ENCODE results near the gene TECPR2. TPM values are rescaled to one million over a fixed set of nuclear protein-coding genes. Genes with fewer than 3 reads are reported as not detected.

The TECPR2 gene
- total RNA-seq, 1 experiment from 2014 or later, result 21.3 TPM

DNA sequence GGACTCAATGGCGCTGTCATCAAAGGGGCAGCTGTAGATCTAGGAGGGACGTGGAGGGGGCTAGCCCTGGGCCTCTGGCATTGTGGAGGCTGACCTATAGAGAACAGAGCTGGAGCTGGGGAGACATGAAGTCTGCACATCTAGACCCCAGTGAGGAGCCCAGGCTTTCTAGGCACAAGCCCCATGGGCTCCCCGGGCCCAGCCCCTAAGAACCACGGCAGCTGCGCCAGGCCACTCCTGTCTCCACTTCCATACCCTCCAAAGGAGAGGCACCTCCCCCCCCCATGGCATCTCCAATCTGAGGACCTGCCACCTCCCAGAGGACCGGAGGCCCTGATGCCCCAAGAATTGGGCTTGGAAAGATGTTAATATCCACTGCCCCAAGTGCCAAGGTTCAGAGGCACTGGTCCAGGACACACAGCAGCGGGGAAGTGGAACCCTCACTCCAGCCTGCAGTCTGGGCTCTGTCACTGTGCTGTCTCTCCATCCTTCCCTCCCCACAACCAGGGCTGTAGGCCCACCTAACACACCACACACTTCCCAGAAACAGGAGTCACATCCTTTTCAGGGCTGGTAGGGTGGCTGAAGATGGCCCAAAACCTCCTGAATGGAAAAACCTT lies 142.4 kb downstream of the TECPR2 start (continued):
- TF ChIP-seq, protein P1, sequence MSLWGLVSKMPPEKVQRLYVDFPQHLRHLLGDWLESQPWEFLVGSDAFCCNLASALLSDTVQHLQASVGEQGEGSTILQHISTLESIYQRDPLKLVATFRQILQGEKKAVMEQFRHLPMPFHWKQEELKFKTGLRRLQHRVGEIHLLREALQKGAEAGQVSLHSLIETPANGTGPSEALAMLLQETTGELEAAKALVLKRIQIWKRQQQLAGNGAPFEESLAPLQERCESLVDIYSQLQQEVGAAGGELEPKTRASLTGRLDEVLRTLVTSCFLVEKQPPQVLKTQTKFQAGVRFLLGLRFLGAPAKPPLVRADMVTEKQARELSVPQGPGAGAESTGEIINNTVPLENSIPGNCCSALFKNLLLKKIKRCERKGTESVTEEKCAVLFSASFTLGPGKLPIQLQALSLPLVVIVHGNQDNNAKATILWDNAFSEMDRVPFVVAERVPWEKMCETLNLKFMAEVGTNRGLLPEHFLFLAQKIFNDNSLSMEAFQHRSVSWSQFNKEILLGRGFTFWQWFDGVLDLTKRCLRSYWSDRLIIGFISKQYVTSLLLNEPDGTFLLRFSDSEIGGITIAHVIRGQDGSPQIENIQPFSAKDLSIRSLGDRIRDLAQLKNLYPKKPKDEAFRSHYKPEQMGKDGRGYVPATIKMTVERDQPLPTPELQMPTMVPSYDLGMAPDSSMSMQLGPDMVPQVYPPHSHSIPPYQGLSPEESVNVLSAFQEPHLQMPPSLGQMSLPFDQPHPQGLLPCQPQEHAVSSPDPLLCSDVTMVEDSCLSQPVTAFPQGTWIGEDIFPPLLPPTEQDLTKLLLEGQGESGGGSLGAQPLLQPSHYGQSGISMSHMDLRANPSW (CRISPR knock-in tag; conservative IDR thresholded peaks at IDR 0.05; ENCODE audit: low read depth), result no peak
- TF ChIP-seq CREB1 (CRISPR knock-in tag; IDR thresholded peaks at IDR 0.05), result no peak
- TF ChIP-seq, protein P2, sequence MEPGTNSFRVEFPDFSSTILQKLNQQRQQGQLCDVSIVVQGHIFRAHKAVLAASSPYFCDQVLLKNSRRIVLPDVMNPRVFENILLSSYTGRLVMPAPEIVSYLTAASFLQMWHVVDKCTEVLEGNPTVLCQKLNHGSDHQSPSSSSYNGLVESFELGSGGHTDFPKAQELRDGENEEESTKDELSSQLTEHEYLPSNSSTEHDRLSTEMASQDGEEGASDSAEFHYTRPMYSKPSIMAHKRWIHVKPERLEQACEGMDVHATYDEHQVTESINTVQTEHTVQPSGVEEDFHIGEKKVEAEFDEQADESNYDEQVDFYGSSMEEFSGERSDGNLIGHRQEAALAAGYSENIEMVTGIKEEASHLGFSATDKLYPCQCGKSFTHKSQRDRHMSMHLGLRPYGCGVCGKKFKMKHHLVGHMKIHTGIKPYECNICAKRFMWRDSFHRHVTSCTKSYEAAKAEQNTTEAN (CRISPR knock-in tag; IDR thresholded peaks at IDR 0.05), result no peak

DNA sequence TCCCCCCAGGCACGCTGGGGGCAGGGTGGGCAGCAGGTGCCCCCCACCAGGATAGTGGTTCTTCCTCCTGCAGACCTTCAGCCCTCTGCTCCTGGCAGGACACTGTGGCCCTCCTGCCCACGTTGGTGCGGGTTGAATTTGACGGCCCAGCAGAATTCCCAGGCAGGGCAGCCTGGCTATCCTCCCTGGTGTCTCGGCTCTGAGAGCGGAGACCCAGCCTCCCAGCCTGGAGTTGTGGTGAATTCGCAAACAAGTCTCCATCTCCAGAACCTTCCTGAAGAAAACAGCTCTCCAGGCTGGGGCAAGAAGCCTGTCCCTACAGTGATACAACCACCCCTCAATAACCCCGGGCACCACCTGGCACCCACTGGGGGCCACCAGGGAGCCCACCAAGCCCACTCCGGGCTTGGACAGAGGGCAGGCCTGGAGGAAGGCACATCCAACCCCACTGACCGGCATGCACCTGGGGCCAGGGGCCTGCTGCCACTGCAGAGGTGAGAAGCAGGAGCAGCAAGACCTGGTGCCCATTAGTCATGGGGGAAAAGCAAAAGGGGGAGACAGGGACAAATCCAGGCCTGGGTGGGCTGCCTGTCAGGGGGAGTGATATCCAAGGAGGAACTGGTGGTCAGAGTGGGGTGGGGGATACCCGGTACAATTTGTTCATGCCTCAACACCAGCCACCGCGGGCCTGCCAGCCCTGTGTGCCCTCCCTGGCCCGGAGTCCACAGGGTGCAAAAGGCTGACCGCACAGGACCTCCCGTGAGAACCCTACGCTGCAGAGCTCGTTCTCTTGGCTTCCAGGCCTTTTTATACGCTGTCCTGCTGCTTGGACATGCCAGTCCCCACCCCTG lies 143.3 kb downstream of the TECPR2 start:
- no peak for ATAC-seq
- CTCF ChIA-PET, result interaction anchor here (1.0 to 2.1 kb wide), 2 partner anchors 8 to 68 kb away, joined by 5 read pairs; no protein-coding TSS in a partner anchor

More for the DNA sequence above, 143.3 kb downstream of the TECPR2 start:
- Mint-ChIP-seq H3K9me3 (no peaks in the 10 kb centered on the region), H3K27me3 (ENCODE audit: low read depth) (no peaks in the 10 kb centered on the region), H3K27ac (no peak overlapping the region; the same call in 1 of the 2 replicates), H3K4me3 (no peak overlapping the region), H3K4me1 (peaks cover 15% of the 10 kb centered on the region), H3K36me3 (no peaks in the 10 kb centered on the region; the same call in 1 of the 2 replicates)
- POLR2A ChIA-PET, result no interaction called here
- DNase-seq (ENCODE audit: low spot score), result no peak
- TF ChIP-seq ZBTB21 (CRISPR knock-in tag; IDR thresholded peaks at IDR 0.05; ENCODE audit: borderline replicate concordance) (no peak), ZNF263 (CRISPR knock-in tag; IDR thresholded peaks at IDR 0.05; ENCODE audit: low read depth) (no peak), NR2C2 (CRISPR knock-in tag; IDR thresholded peaks at IDR 0.05) (no peak), KAT7 (CRISPR knock-in tag; IDR thresholded peaks at IDR 0.05; ENCODE audit: borderline replicate concordance) (no peak), CBFB (CRISPR knock-in tag; IDR thresholded peaks at IDR 0.05; ENCODE audit: low read depth) (no peak), IRF2 (CRISPR knock-in tag; IDR thresholded peaks at IDR 0.05; ENCODE audit: borderline replicate concordance, low read depth) (no peak), JAZF1 (CRISPR knock-in tag; IDR thresholded peaks at IDR 0.05) (no peak), TP53 (CRISPR knock-in tag; IDR thresholded peaks at IDR 0.05) (no peak), ZNF138 (CRISPR knock-in tag; conservative IDR thresholded peaks at IDR 0.05) (no peak), SP1 (CRISPR knock-in tag; conservative IDR thresholded peaks at IDR 0.05) (no peak), TCF7 (CRISPR knock-in tag; IDR thresholded peaks at IDR 0.05; ENCODE audit: low read depth) (no peak)
- TF ChIP-seq, protein P3, sequence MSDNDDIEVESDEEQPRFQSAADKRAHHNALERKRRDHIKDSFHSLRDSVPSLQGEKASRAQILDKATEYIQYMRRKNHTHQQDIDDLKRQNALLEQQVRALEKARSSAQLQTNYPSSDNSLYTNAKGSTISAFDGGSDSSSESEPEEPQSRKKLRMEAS (CRISPR knock-in tag; IDR thresholded peaks at IDR 0.05), result no peak
- TF ChIP-seq, protein P4, sequence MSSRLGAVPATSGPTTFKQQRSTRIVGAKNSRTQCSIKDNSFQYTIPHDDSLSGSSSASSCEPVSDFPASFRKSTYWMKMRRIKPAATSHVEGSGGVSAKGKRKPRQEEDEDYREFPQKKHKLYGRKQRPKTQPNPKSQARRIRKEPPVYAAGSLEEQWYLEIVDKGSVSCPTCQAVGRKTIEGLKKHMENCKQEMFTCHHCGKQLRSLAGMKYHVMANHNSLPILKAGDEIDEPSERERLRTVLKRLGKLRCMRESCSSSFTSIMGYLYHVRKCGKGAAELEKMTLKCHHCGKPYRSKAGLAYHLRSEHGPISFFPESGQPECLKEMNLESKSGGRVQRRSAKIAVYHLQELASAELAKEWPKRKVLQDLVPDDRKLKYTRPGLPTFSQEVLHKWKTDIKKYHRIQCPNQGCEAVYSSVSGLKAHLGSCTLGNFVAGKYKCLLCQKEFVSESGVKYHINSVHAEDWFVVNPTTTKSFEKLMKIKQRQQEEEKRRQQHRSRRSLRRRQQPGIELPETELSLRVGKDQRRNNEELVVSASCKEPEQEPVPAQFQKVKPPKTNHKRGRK (CRISPR knock-in tag; IDR thresholded peaks at IDR 0.05; ENCODE audit: borderline replicate concordance), result no peak
- TF ChIP-seq, protein P5, sequence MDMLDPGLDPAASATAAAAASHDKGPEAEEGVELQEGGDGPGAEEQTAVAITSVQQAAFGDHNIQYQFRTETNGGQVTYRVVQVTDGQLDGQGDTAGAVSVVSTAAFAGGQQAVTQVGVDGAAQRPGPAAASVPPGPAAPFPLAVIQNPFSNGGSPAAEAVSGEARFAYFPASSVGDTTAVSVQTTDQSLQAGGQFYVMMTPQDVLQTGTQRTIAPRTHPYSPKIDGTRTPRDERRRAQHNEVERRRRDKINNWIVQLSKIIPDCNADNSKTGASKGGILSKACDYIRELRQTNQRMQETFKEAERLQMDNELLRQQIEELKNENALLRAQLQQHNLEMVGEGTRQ (CRISPR knock-in tag; IDR thresholded peaks at IDR 0.05), result no peak
- TF ChIP-seq, protein P6, sequence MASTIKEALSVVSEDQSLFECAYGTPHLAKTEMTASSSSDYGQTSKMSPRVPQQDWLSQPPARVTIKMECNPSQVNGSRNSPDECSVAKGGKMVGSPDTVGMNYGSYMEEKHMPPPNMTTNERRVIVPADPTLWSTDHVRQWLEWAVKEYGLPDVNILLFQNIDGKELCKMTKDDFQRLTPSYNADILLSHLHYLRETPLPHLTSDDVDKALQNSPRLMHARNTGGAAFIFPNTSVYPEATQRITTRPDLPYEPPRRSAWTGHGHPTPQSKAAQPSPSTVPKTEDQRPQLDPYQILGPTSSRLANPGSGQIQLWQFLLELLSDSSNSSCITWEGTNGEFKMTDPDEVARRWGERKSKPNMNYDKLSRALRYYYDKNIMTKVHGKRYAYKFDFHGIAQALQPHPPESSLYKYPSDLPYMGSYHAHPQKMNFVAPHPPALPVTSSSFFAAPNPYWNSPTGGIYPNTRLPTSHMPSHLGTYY (CRISPR knock-in tag; IDR thresholded peaks at IDR 0.05), result no peak
- TF ChIP-seq, protein P7, sequence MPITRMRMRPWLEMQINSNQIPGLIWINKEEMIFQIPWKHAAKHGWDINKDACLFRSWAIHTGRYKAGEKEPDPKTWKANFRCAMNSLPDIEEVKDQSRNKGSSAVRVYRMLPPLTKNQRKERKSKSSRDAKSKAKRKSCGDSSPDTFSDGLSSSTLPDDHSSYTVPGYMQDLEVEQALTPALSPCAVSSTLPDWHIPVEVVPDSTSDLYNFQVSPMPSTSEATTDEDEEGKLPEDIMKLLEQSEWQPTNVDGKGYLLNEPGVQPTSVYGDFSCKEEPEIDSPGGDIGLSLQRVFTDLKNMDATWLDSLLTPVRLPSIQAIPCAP (CRISPR knock-in tag; IDR thresholded peaks at IDR 0.05), result no peak
- TF ChIP-seq, protein P8, sequence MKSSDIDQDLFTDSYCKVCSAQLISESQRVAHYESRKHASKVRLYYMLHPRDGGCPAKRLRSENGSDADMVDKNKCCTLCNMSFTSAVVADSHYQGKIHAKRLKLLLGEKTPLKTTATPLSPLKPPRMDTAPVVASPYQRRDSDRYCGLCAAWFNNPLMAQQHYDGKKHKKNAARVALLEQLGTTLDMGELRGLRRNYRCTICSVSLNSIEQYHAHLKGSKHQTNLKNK (CRISPR knock-in tag; IDR thresholded peaks at IDR 0.05), result no peak
